ENCODE data around the gene HMG20A.

The HMG20A gene

GRCh38 chr15:77516786-77517185, 96.1 kb downstream of the HMG20A start:
- Histone ChIP-seq H3K4me3 (ENCODE audit: low read length) (no peak overlapping the region), H3K27ac (ENCODE audit: low read length) (no peak overlapping the region), H3K4me1 (ENCODE audit: control insufficient read depth, low read depth, low read length) (peaks cover 7% of the 10 kb centered on the region), H3K36me3 (ENCODE audit: control insufficient read depth, low read depth, low read length) (no peaks in the 10 kb centered on the region), H3K27me3 (ENCODE audit: control insufficient read depth, insufficient read depth, low read length) (no peaks in the 10 kb centered on the region), H3K9ac (ENCODE audit: low read length) (no peak overlapping the region), H3K9me3 (ENCODE audit: control insufficient read depth, low read depth, low read length) (no peaks in the 10 kb centered on the region)

- Histone ChIP-seq H3K27ac (ENCODE audit: low read length) (no peak overlapping the region), H3K36me3 (ENCODE audit: control insufficient read depth, low read depth, low read length) (no peaks in the 10 kb centered on the region)
Measured at GRCh38 chr15:77517579-77517978, 96.9 kb downstream of the HMG20A start.

GRCh38 chr15:77518458-77518857, 97.8 kb downstream of the HMG20A start:
- Histone ChIP-seq H3K9me3 (ENCODE audit: control insufficient read depth, low read depth, low read length) (no peaks in the 10 kb centered on the region), H3K36me3 (ENCODE audit: control insufficient read depth, low read depth, low read length) (no peaks in the 10 kb centered on the region), H3K9ac (ENCODE audit: low read length) (no peak overlapping the region), H3K27me3 (ENCODE audit: control insufficient read depth, insufficient read depth, low read length) (no peaks in the 10 kb centered on the region), H3K27ac (ENCODE audit: low read length) (no peak overlapping the region), H3K4me3 (ENCODE audit: low read length) (no peak overlapping the region), H3K4me1 (ENCODE audit: control insufficient read depth, low read depth, low read length) (peaks cover 7% of the 10 kb centered on the region)

More at GRCh38 chr15:77517579-77517978, 96.9 kb downstream of the HMG20A start:
- Histone ChIP-seq H3K27me3 (ENCODE audit: control insufficient read depth, insufficient read depth, low read length) (no peaks in the 10 kb centered on the region), H3K4me3 (ENCODE audit: low read length) (no peak overlapping the region), H3K9me3 (ENCODE audit: control insufficient read depth, low read depth, low read length) (no peaks in the 10 kb centered on the region), H3K9ac (ENCODE audit: low read length) (no peak overlapping the region), H3K4me1 (ENCODE audit: control insufficient read depth, low read depth, low read length) (peaks cover 7% of the 10 kb centered on the region)

- Histone ChIP-seq H3K4me1 (ENCODE audit: control insufficient read depth, low read depth, low read length) (peaks cover 7% of the 10 kb centered on the region), H3K36me3 (ENCODE audit: control insufficient read depth, low read depth, low read length) (no peaks in the 10 kb centered on the region), H3K9me3 (ENCODE audit: control insufficient read depth, low read depth, low read length) (no peaks in the 10 kb centered on the region), H3K4me3 (ENCODE audit: low read length) (no peak overlapping the region), H3K9ac (ENCODE audit: low read length) (no peak overlapping the region), H3K27me3 (ENCODE audit: control insufficient read depth, insufficient read depth, low read length) (no peaks in the 10 kb centered on the region), H3K27ac (ENCODE audit: low read length) (no peak overlapping the region)
Measured at GRCh38 chr15:77519540-77519939, 98.9 kb downstream of the HMG20A start.

GRCh38 chr15:77521206-77521605, 100.5 kb downstream of the HMG20A start:
- H3K27ac ChIP-seq (ENCODE audit: low read length): no peak overlapping the region
- H3K27me3 ChIP-seq (ENCODE audit: control insufficient read depth, insufficient read depth, low read length): no peaks in the 10 kb centered on the region
- no peaks in the 10 kb centered on the region for H3K9me3 ChIP-seq (ENCODE audit: control insufficient read depth, low read depth, low read length)
- no peak overlapping the region for H3K4me3 ChIP-seq (ENCODE audit: low read length)
- H3K9ac ChIP-seq (ENCODE audit: low read length): no peak overlapping the region
- H3K36me3 ChIP-seq (ENCODE audit: control insufficient read depth, low read depth, low read length): no peaks in the 10 kb centered on the region
- no peaks in the 10 kb centered on the region for H3K4me1 ChIP-seq (ENCODE audit: control insufficient read depth, low read depth, low read length)

- Histone ChIP-seq H3K36me3 (ENCODE audit: control insufficient read depth, low read depth, low read length) (no peaks in the 10 kb centered on the region), H3K9ac (ENCODE audit: low read length) (no peak overlapping the region), H3K4me1 (ENCODE audit: control insufficient read depth, low read depth, low read length) (peaks cover 9% of the 10 kb centered on the region), H3K27ac (ENCODE audit: low read length) (no peak overlapping the region), H3K27me3 (ENCODE audit: control insufficient read depth, insufficient read depth, low read length) (no peaks in the 10 kb centered on the region), H3K4me3 (ENCODE audit: low read length) (no peak overlapping the region), H3K9me3 (ENCODE audit: control insufficient read depth, low read depth, low read length) (no peaks in the 10 kb centered on the region)
Measured at GRCh38 chr15:77525400-77525811, 104.7 kb downstream of the HMG20A start.

- Histone ChIP-seq H3K4me1 (ENCODE audit: control insufficient read depth, low read depth, low read length) (peaks cover 9% of the 10 kb centered on the region), H3K36me3 (ENCODE audit: control insufficient read depth, low read depth, low read length) (no peaks in the 10 kb centered on the region), H3K27me3 (ENCODE audit: control insufficient read depth, insufficient read depth, low read length) (no peaks in the 10 kb centered on the region), H3K9ac (ENCODE audit: low read length) (no peak overlapping the region), H3K27ac (ENCODE audit: low read length) (no peak overlapping the region), H3K4me3 (ENCODE audit: low read length) (no peak overlapping the region), H3K9me3 (ENCODE audit: control insufficient read depth, low read depth, low read length) (no peaks in the 10 kb centered on the region)
Measured at GRCh38 chr15:77525907-77526594, 105.4 kb downstream of the HMG20A start.

- Histone ChIP-seq H3K9ac (ENCODE audit: low read length) (no peak overlapping the region), H3K36me3 (ENCODE audit: control insufficient read depth, low read depth, low read length) (no peaks in the 10 kb centered on the region), H3K27me3 (ENCODE audit: control insufficient read depth, insufficient read depth, low read length) (no peaks in the 10 kb centered on the region), H3K9me3 (ENCODE audit: control insufficient read depth, low read depth, low read length) (no peaks in the 10 kb centered on the region), H3K27ac (ENCODE audit: low read length) (no peak overlapping the region), H3K4me3 (ENCODE audit: low read length) (no peak overlapping the region), H3K4me1 (ENCODE audit: control insufficient read depth, low read depth, low read length) (peaks cover 9% of the 10 kb centered on the region)
Measured at GRCh38 chr15:77526595-77527163, 106.0 kb downstream of the HMG20A start.

GRCh38 chr15:77527164-77527778, 106.6 kb downstream of the HMG20A start:
- Histone ChIP-seq H3K9ac (ENCODE audit: low read length) (no peak overlapping the region), H3K27me3 (ENCODE audit: control insufficient read depth, insufficient read depth, low read length) (no peaks in the 10 kb centered on the region), H3K36me3 (ENCODE audit: control insufficient read depth, low read depth, low read length) (no peaks in the 10 kb centered on the region), H3K4me1 (ENCODE audit: control insufficient read depth, low read depth, low read length) (peaks cover 9% of the 10 kb centered on the region), H3K27ac (ENCODE audit: low read length) (no peak overlapping the region), H3K9me3 (ENCODE audit: control insufficient read depth, low read depth, low read length) (no peaks in the 10 kb centered on the region), H3K4me3 (ENCODE audit: low read length) (no peak overlapping the region)

- H3K4me3 ChIP-seq (ENCODE audit: low read length): no peak overlapping the region
- peaks cover 11% of the 10 kb centered on the region for H3K4me1 ChIP-seq (ENCODE audit: control insufficient read depth, low read depth, low read length)
- H3K27ac ChIP-seq (ENCODE audit: low read length): no peak overlapping the region
- H3K36me3 ChIP-seq (ENCODE audit: control insufficient read depth, low read depth, low read length): no peaks in the 10 kb centered on the region
- no peaks in the 10 kb centered on the region for H3K9me3 ChIP-seq (ENCODE audit: control insufficient read depth, low read depth, low read length)
- no peaks in the 10 kb centered on the region for H3K27me3 ChIP-seq (ENCODE audit: control insufficient read depth, insufficient read depth, low read length)
- H3K9ac ChIP-seq (ENCODE audit: low read length): no peak overlapping the region
Measured at GRCh38 chr15:77527831-77528231, 107.1 kb downstream of the HMG20A start.

- no peaks in the 10 kb centered on the region for H3K36me3 ChIP-seq (ENCODE audit: control insufficient read depth, low read depth, low read length)
- H3K9me3 ChIP-seq (ENCODE audit: control insufficient read depth, low read depth, low read length): no peaks in the 10 kb centered on the region
- no peaks in the 10 kb centered on the region for H3K27me3 ChIP-seq (ENCODE audit: control insufficient read depth, insufficient read depth, low read length)
- H3K4me3 ChIP-seq (ENCODE audit: low read length): no peak overlapping the region
- H3K27ac ChIP-seq (ENCODE audit: low read length): no peak overlapping the region
- H3K4me1 ChIP-seq (ENCODE audit: control insufficient read depth, low read depth, low read length): peaks cover 17% of the 10 kb centered on the region
- H3K9ac ChIP-seq (ENCODE audit: low read length): no peak overlapping the region
Measured at GRCh38 chr15:77528290-77528967, 107.7 kb downstream of the HMG20A start.
